ENCODE results near the gene SPRED1. TPM values are rescaled to one million over a fixed set of nuclear protein-coding genes. Genes with fewer than 3 reads are reported as not detected.

Gene SPRED1
- total RNA-seq, 1 donor from 2014 or later: 29.3 TPM

GRCh38 chr15:38224486-38224885, 28.1 kb upstream of the SPRED1 start:
- TF ChIP-seq, protein P1, sequence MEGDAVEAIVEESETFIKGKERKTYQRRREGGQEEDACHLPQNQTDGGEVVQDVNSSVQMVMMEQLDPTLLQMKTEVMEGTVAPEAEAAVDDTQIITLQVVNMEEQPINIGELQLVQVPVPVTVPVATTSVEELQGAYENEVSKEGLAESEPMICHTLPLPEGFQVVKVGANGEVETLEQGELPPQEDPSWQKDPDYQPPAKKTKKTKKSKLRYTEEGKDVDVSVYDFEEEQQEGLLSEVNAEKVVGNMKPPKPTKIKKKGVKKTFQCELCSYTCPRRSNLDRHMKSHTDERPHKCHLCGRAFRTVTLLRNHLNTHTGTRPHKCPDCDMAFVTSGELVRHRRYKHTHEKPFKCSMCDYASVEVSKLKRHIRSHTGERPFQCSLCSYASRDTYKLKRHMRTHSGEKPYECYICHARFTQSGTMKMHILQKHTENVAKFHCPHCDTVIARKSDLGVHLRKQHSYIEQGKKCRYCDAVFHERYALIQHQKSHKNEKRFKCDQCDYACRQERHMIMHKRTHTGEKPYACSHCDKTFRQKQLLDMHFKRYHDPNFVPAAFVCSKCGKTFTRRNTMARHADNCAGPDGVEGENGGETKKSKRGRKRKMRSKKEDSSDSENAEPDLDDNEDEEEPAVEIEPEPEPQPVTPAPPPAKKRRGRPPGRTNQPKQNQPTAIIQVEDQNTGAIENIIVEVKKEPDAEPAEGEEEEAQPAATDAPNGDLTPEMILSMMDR (IDR thresholded peaks at IDR 0.05; ENCODE audit: unreplicated experiment): no peak
- Mint-ChIP-seq H3K36me3 (ENCODE audit: low read depth, unreplicated experiment) (no peaks in the 10 kb centered on the region), H3K27me3 (ENCODE audit: unreplicated experiment) (no peaks in the 10 kb centered on the region), H3K4me1 (ENCODE audit: unreplicated experiment) (no peaks in the 10 kb centered on the region), H3K27ac (ENCODE audit: unreplicated experiment) (no peak overlapping the region), H3K4me3 (ENCODE audit: unreplicated experiment) (no peak overlapping the region), H3K9me3 (ENCODE audit: unreplicated experiment) (no peaks in the 10 kb centered on the region)
- DNase-seq (ENCODE audit: low spot score): no peak

- no peak overlapping the region for H3K4me3 Mint-ChIP-seq (ENCODE audit: unreplicated experiment)
- TF ChIP-seq, protein P1 (IDR thresholded peaks at IDR 0.05; ENCODE audit: unreplicated experiment): no peak
- H3K4me1 Mint-ChIP-seq (ENCODE audit: unreplicated experiment): no peaks in the 10 kb centered on the region
- no peak overlapping the region for H3K27ac Mint-ChIP-seq (ENCODE audit: unreplicated experiment)
- no peaks in the 10 kb centered on the region for H3K36me3 Mint-ChIP-seq (ENCODE audit: low read depth, unreplicated experiment)
- no peaks in the 10 kb centered on the region for H3K27me3 Mint-ChIP-seq (ENCODE audit: unreplicated experiment)
- no peaks in the 10 kb centered on the region for H3K9me3 Mint-ChIP-seq (ENCODE audit: unreplicated experiment)
- no peak for DNase-seq (ENCODE audit: low spot score)
Observed at GRCh38 chr15:38225381-38225780, 27.3 kb upstream of the SPRED1 start.

DNA sequence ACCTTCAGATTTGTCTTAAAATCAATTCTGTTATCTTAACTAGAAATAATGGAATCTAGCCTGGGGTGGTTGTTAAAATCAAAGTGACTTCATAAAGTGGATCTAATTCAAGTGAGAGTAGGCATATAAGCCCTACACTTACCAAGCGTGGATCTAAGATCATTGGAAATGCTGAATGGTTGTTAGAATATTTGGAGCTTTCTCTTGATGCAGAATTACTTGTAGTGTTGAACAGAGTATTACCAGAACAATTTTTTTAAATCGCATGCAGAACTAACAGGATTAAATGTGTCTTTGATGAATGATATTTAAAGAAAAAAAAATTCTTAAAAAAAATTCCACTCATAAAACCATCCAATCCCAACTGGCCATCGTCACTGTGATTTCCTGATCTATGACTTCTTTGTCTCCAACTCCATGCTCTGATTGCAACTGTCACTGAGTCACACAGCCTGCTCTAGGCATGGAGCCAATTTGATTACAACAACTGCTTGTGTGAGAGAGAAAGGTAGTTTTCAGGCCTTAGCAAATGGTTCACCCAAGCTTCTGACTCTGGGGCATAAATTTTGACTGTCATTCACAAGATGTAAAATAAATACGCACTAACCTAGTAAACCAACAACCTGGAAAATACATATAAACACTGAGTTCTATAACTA, 25.9 kb upstream of the SPRED1 start:
- H3K9me3 Mint-ChIP-seq (ENCODE audit: unreplicated experiment): no peaks in the 10 kb centered on the region
- no peak for DNase-seq (ENCODE audit: low spot score)
- no peaks in the 10 kb centered on the region for H3K36me3 Mint-ChIP-seq (ENCODE audit: low read depth, unreplicated experiment)
- H3K4me3 Mint-ChIP-seq (ENCODE audit: unreplicated experiment): no peak overlapping the region
- H3K27ac Mint-ChIP-seq (ENCODE audit: unreplicated experiment): no peak overlapping the region
- TF ChIP-seq, protein P1 (IDR thresholded peaks at IDR 0.05; ENCODE audit: unreplicated experiment): no peak
- no peaks in the 10 kb centered on the region for H3K27me3 Mint-ChIP-seq (ENCODE audit: unreplicated experiment)
- no peaks in the 10 kb centered on the region for H3K4me1 Mint-ChIP-seq (ENCODE audit: unreplicated experiment)

DNA sequence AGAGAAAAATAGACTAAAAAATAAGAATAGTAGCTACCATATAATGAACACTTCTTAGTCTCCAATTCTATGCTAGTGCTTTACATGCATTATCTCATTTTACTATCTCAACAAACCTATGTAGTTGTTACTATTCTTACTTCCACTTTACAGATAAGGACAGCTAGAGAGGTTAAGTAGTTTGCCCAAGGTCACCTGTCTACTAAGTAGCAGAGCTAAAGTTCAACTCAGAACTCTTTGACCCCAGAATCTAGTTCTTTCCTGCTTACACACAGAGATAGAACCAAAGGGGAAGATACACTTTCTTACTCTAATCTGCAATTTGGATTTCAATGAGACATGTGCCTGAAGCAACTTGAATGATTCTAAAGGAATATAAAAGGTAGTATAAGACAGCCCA, 24.7 kb upstream of the SPRED1 start:
- TF ChIP-seq, protein P1 (IDR thresholded peaks at IDR 0.05; ENCODE audit: unreplicated experiment): no peak
- Mint-ChIP-seq H3K9me3 (ENCODE audit: unreplicated experiment) (no peaks in the 10 kb centered on the region), H3K4me1 (ENCODE audit: unreplicated experiment) (no peaks in the 10 kb centered on the region), H3K27ac (ENCODE audit: unreplicated experiment) (no peak overlapping the region), H3K27me3 (ENCODE audit: unreplicated experiment) (no peaks in the 10 kb centered on the region), H3K36me3 (ENCODE audit: low read depth, unreplicated experiment) (no peaks in the 10 kb centered on the region), H3K4me3 (ENCODE audit: unreplicated experiment) (no peak overlapping the region)
- no peak for DNase-seq (ENCODE audit: low spot score)

DNA sequence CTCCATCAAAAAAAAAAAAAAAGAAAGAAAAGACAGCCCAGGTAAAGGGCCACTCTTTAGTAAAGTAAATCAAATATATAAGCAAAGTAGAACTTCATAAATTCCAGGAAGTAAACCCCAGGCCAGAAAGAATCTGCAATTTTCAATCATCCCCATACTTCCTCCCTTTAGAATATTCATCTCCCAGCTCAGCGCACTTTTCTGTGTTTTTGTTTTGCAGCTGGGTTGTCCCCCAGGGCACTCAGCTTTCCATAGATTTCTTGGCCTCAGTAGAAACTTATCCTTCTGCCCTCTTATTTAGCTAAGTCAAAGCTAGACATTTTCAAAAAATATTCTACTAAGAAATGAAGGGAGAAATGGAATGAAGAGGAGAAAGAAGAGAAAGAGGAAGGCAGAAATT, 24.0 kb upstream of the SPRED1 start:
- no peak overlapping the region for H3K4me3 Mint-ChIP-seq (ENCODE audit: unreplicated experiment)
- TF ChIP-seq, protein P1 (IDR thresholded peaks at IDR 0.05; ENCODE audit: unreplicated experiment): no peak
- H3K9me3 Mint-ChIP-seq (ENCODE audit: unreplicated experiment): no peaks in the 10 kb centered on the region
- no peaks in the 10 kb centered on the region for H3K27me3 Mint-ChIP-seq (ENCODE audit: unreplicated experiment)
- no peak overlapping the region for H3K27ac Mint-ChIP-seq (ENCODE audit: unreplicated experiment)
- DNase-seq (ENCODE audit: low spot score): no peak
- H3K36me3 Mint-ChIP-seq (ENCODE audit: low read depth, unreplicated experiment): no peaks in the 10 kb centered on the region
- no peaks in the 10 kb centered on the region for H3K4me1 Mint-ChIP-seq (ENCODE audit: unreplicated experiment)
